GM18505 (cell line): ENCODE data around the gene C3orf18.

ENCODE experiments used
- ATAC-seq: cut with Tn5 transposase; IDR thresholded peaks from one replicate; pipeline ENCODE4 v1.9.1; 2021; ENCODE audit not compliant: unreplicated experiment
- POLR2A ChIP-seq: IDR thresholded peaks from 4 replicates; pipeline ENCODE4 v1.6.1; 2011; ENCODE audit warnings: borderline replicate concordance; ENCODE audit not compliant: insufficient read depth, insufficient read length; ENCODE audit errors: extremely low read depth

C3orf18 gene

DNA sequence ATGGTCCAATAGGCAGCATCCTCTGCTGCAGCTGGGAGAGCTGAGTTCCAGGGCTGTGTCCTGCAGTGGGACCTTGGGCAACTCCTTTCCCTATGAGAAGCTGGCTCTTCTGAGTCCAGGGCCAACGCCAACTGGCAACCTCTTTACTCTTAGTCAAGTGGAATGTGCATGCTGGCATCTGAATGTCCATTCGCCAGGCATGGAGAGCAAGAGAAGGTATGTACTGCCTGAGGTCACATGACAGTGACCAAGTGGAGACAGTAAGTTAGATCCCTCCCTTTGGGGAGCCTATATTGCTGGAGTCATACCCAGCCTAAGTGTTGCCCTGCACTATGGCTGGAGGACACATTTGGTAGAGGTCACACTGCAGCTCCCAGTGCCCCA is 13.9 kb upstream of the C3orf18 start:
- TF ChIP-seq POLR2A: no peak
- no peak for ATAC-seq

DNA sequence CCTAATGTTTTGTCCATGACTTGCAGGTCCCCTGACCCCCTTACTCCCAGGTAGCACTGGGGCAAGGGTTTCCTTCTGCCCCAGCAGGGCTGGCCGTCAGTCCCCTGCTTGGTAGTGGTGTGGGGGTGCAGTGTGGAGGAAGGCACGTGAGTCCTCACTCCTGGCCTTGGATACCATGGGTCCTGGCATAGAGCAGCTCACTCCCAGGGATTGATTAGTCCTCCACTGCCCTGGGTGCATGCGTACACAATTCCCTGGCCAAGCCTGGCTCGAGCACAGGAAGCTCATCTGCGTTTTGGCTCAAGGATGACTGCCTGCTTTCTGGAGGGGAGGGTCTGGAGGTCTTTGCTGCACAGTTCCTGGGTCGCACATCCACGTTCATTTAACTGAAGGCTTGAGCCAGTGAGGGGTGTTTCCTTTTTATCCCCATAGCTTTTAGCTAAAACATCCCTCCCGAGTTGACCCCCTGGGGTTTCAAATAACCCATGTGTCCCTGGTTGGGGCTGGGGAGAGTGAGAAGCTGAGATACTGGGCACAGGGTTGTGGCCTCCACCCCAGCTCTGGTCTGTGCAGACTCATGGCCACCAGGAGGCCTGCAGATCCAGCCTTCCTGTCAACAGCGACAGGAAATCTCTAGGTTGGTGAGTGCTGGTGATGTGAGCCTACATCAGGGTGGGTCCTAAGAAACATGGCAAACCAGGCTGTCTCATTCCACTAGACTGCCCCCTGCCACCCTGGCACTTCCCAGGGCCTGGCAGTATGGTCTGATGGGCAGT is 13.3 kb upstream of the C3orf18 start:
- TF ChIP-seq POLR2A: no peak
- no peak for ATAC-seq

GRCh38 chr3:50577348-50577747 is 9.8 kb upstream of the C3orf18 start:
- ATAC-seq: no peak
- no peak for TF ChIP-seq POLR2A

DNA sequence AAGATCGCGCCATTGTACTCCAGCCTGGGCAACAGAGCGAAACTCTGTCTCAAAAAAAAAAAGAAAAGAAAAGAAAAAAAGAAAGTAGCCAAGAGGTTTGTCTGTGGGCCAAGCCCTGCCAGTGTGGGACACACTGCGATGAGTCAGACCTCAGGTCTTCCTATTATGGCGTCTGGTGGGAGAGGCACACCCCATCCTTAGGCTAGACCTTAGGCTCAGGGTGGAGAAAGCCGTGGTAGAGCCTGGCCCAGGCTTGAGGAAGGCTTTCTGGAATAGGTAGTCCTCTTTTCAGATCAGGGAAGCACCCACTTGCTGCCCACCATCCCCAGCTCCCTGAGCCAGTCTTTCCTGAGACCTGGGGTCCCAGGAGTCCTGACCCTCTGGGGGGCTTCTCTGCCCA is 7.8 kb upstream of the C3orf18 start:
- no peak for TF ChIP-seq POLR2A
- no peak for ATAC-seq

GRCh38 chr3:50574444-50574831 is 6.9 kb upstream of the C3orf18 start:
- no peak for ATAC-seq

DNA sequence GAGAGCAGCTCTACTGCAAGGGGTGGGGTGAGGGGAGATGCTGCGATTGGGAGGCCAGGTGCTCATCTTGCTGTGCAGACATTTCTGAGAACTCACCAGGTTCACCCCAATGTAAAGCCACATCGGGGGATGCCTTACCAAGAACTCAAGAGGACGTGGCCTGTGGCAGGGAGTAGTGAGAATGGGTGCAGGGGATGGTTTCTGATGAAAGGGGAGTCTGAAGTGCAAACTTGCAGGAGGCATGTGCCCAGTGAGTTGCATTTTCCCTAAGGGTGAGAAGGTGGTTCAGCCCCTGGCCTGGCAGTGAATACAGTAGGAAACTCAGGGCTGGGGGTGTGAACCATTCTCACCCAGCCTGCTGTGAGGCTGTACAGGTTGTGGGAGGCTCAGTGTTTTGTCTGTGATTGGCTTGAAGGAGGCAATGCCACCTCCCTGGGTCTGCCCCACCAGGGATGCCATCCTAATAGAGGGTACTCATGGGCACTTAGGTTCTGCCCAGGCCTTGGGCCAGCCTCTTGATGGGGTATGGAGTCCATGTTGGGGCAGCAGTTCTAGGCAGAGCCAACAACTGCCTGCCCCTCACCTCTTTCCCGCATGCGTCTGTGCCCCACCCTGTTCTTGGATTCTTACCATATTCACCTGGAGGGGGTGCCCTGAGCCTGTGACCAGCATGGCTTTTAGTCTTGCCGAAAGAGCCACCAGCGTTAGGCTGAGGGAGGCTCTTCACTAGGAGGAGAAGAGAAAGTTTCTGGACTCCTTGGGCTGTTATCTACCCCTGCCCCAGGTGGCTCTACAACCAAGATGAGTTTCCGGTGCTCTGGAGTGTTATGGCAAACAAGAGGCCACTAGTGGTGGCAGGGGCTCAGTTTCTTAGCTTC is 6.3 kb upstream of the C3orf18 start:
- no peak for ATAC-seq
- TF ChIP-seq POLR2A: no peak

More at GRCh38 chr3:50574444-50574831, 6.9 kb upstream of the C3orf18 start:
- TF ChIP-seq POLR2A: no peak

DNA sequence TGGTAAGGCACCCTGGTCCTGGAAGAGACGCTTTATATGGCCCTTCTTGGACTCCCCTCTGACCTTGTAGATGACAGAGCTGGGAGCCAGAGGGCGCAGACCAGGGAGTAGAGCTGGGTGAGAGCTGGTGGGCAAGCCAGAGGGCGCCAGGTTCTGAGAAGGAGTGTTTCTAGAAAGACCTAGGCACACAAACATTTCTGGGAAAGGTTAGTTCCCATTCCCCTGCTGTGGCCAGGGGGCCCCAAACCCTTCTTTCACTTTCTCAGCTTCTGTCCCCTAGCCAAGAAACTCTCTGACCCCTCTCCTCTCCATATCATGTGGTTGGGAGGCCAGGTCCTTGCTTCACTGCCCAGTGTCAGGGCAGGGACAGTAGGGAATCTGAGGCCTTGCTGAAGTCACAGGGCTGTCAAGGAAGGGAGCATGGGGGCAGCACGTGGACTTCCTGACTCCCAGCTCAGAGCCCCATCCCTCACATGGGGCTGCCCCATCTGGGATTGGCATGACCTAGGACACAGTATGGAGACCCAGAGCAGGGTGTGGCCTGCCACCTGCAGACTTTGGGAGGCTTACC is 5.3 kb upstream of the C3orf18 start:
- no peak for TF ChIP-seq POLR2A
- no peak for ATAC-seq

GRCh38 chr3:50572158-50572557 is 4.6 kb upstream of the C3orf18 start:
- no peak for ATAC-seq

GRCh38 chr3:50571486-50571885 is 3.9 kb upstream of the C3orf18 start:
- TF ChIP-seq POLR2A: no peak
- ATAC-seq: no peak

More at GRCh38 chr3:50572158-50572557, 4.6 kb upstream of the C3orf18 start:
- TF ChIP-seq POLR2A: no peak

DNA sequence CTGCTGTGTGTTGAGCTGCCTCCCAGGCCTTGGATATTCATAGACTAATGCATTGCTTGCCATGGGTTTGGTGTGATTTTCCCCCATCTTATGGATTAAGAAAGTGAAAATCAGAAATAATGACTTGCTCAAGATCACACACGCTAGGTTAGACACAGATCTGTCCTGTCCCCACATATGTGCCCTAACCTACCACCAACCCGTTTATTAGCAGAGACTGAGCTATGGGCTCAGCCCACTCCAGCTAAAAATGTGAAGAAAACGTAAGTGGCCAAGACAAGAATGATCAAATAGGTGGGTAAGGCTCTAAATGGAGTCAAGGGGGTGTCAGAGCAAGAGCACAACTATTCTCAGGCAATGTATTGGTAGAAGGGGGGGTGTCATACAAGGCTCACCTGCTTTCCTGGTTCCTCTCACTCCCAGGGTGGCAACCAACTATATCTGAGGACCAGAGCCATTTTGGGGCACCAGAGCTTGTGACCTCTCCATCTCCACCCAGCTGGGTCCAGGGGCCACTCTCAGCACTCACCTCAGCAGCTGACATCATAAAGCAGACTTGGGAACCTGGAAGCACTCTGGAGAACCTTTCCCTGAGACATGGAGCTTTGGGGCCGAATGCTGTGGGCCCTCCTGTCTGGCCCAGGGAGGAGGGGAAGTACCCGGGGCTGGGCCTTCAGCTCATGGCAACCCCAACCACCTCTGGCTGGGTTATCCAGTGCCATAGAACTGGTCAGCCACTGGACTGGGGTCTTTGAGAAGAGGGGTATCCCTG is 3.1 kb upstream of the C3orf18 start:
- no peak for TF ChIP-seq POLR2A
- no peak for ATAC-seq

GRCh38 chr3:50568947-50569749 is 1.6 kb upstream of the C3orf18 start, which contains the start of gene HEMK1:
Gene HEMK1, plus strand, starts transcription at chr3:50569522. Its CDS starts 1,583 bp downstream, at chr3:50571105.
- peak; percentile 58 for ATAC-seq
- peak; percentile 63 for TF ChIP-seq POLR2A

DNA sequence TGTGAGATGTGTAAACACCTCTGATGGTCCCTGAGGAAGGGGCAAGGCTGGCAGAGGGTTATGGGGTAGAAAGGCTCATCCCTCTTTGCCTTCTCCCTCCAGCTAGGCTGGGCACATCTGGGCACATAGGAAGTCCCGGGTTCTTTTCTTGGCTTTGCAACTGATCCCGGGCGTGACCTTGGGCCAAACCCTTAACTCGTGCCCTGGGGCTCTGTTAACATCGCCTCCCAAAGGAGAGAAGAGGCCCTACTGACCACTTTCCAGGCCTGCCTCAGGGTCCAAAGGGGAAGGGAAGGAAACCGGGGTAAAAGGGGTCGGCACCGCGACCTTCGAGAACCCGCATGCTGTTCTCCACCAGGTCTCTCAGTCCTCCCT is 549 bp downstream of the C3orf18 start:
- no peak for TF ChIP-seq POLR2A
- no peak for ATAC-seq
